ENCODE results near the gene CYP19A1. TPM values are rescaled to one million over a fixed set of nuclear protein-coding genes. Genes with fewer than 3 reads are reported as not detected.

CYP19A1 gene
- total RNA-seq, 1 donor from 2014 or later = not detected

GRCh38 chr15:51343466-51343865 is 5.1 kb upstream of the CYP19A1 start:
- Mint-ChIP-seq H3K4me1 (ENCODE audit: low read depth, unreplicated experiment) (peaks cover 18% of the 10 kb centered on the region), H3K4me3 (ENCODE audit: unreplicated experiment) (no peak overlapping the region), H3K27me3 (ENCODE audit: unreplicated experiment) (peaks cover 1% of the 10 kb centered on the region), H3K9me3 (ENCODE audit: unreplicated experiment) (peaks cover 1% of the 10 kb centered on the region), H3K27ac (ENCODE audit: unreplicated experiment) (no peak overlapping the region), H3K36me3 (ENCODE audit: unreplicated experiment) (peaks cover 10% of the 10 kb centered on the region)
- TF ChIP-seq CTCF (IDR thresholded peaks at IDR 0.05; ENCODE audit: partially characterized antibody, unreplicated experiment) = no peak
- no peak for DNase-seq

GRCh38 chr15:51342227-51342999 is 4.0 kb upstream of the CYP19A1 start:
- H3K4me1 Mint-ChIP-seq (ENCODE audit: low read depth, unreplicated experiment) = peaks cover 18% of the 10 kb centered on the region

GRCh38 chr15:51341366-51342226 is 3.2 kb upstream of the CYP19A1 start, which contains the start of gene GLDN:
GLDN (plus strand) TSS chr15:51341655; CDS start chr15:51341685, 30 bp downstream.
- peak within 1 kb of the TSS; percentile 75 for H3K4me3 Mint-ChIP-seq (ENCODE audit: unreplicated experiment)
- H3K4me1 Mint-ChIP-seq (ENCODE audit: low read depth, unreplicated experiment) = peaks cover 18% of the 10 kb centered on the region
- peaks cover 1% of the 10 kb centered on the region for H3K27me3 Mint-ChIP-seq (ENCODE audit: unreplicated experiment)
- no peak within 1 kb of the TSS for H3K27ac Mint-ChIP-seq (ENCODE audit: unreplicated experiment)
- DNase-seq = peak; percentile 45
- peaks cover 1% of the 10 kb centered on the region for H3K9me3 Mint-ChIP-seq (ENCODE audit: unreplicated experiment)
- H3K36me3 Mint-ChIP-seq (ENCODE audit: unreplicated experiment) = peaks cover 10% of the 10 kb centered on the region
- no peak for TF ChIP-seq CTCF (IDR thresholded peaks at IDR 0.05; ENCODE audit: partially characterized antibody, unreplicated experiment)

More at GRCh38 chr15:51342227-51342999, 4.0 kb upstream of the CYP19A1 start:
- no peak for TF ChIP-seq CTCF (IDR thresholded peaks at IDR 0.05; ENCODE audit: partially characterized antibody, unreplicated experiment)
- H3K4me3 Mint-ChIP-seq (ENCODE audit: unreplicated experiment) = peak overlapping the region; percentile 75
- no peak overlapping the region for H3K27ac Mint-ChIP-seq (ENCODE audit: unreplicated experiment)
- H3K9me3 Mint-ChIP-seq (ENCODE audit: unreplicated experiment) = peaks cover 1% of the 10 kb centered on the region
- peaks cover 1% of the 10 kb centered on the region for H3K27me3 Mint-ChIP-seq (ENCODE audit: unreplicated experiment)
- H3K36me3 Mint-ChIP-seq (ENCODE audit: unreplicated experiment) = peaks cover 10% of the 10 kb centered on the region
- DNase-seq = no peak

- peaks cover 4% of the 10 kb centered on the region for H3K27me3 Mint-ChIP-seq (ENCODE audit: unreplicated experiment)
These were observed 2.6 kb downstream of the CYP19A1 start for GRCh38 chr15:51335538-51336410.

More at GRCh38 chr15:51335538-51336410, 2.6 kb downstream of the CYP19A1 start:
- no peak for DNase-seq
- H3K36me3 Mint-ChIP-seq (ENCODE audit: unreplicated experiment) = peaks cover 10% of the 10 kb centered on the region
- H3K27ac Mint-ChIP-seq (ENCODE audit: unreplicated experiment) = no peak overlapping the region
- H3K9me3 Mint-ChIP-seq (ENCODE audit: unreplicated experiment) = peaks cover 1% of the 10 kb centered on the region
- no peak for TF ChIP-seq CTCF (IDR thresholded peaks at IDR 0.05; ENCODE audit: partially characterized antibody, unreplicated experiment)
- H3K4me1 Mint-ChIP-seq (ENCODE audit: low read depth, unreplicated experiment) = no peaks in the 10 kb centered on the region
- no peak overlapping the region for H3K4me3 Mint-ChIP-seq (ENCODE audit: unreplicated experiment)
